HEK293T (cell line): ENCODE data around the gene PLEKHO1.

Experiments used
- ARNT ChIP-seq: fragments of 450-650 bp; IDR thresholded peaks from 2 replicates; pipeline ENCODE4 v1.6.1; 2017; ENCODE audit warnings: mild to moderate bottlenecking
- BHLHE40 ChIP-seq: fragments of 450-650 bp; IDR thresholded peaks from 2 replicates; pipeline ENCODE4 v1.6.1; 2016; ENCODE audit warnings: mild to moderate bottlenecking, moderate library complexity, borderline replicate concordance
- FOXK2 ChIP-seq: fragments of 450-650 bp; IDR thresholded peaks from 2 replicates; pipeline ENCODE4 v1.6.1; 2016; ENCODE audit warnings: mild to moderate bottlenecking
- HDGF ChIP-seq: fragments of 450-650 bp; IDR thresholded peaks from 2 replicates; pipeline ENCODE4 v1.6.1; 2017; ENCODE audit warnings: antibody characterized with exemption, borderline replicate concordance
- LEF1 ChIP-seq: fragments of 450-650 bp; IDR thresholded peaks from 2 replicates; pipeline ENCODE4 v1.6.1; 2017; ENCODE audit warnings: mild to moderate bottlenecking, borderline replicate concordance
- SP1 ChIP-seq: fragments of 450-650 bp; IDR thresholded peaks from 2 replicates; pipeline ENCODE4 v1.6.1; 2017
- ZNF384 ChIP-seq: fragments of 450-650 bp; IDR thresholded peaks from 2 replicates; pipeline ENCODE4 v1.6.1; 2016

DNA sequence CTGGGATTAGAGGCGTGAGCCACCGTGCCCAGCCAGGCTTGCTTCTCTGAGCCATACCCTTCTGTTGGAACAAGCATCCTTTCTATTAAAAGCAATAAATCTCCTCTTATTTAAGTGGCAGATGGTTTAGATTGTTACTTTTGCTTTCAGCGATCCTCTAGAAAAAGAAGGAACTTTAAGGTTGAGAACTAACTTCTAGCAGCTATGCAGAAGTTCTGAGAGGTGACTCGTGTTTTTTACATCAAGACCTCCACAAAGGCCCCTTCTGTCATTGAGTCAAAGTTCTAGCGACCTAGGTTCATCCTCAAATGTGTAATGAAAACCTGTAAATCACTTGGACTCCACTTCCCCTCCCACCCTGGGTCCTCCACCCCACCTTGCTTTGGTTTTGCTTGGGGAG lies 30.8 kb downstream of the PLEKHO1 start:
- TF ChIP-seq ARNT (no peak), BHLHE40 (no peak), HDGF (no peak), LEF1 (no peak), FOXK2 (no peak), ZNF384 (no peak), SP1 (no peak)
